Measurements from ENCODE around the gene PSMD9.

DNA sequence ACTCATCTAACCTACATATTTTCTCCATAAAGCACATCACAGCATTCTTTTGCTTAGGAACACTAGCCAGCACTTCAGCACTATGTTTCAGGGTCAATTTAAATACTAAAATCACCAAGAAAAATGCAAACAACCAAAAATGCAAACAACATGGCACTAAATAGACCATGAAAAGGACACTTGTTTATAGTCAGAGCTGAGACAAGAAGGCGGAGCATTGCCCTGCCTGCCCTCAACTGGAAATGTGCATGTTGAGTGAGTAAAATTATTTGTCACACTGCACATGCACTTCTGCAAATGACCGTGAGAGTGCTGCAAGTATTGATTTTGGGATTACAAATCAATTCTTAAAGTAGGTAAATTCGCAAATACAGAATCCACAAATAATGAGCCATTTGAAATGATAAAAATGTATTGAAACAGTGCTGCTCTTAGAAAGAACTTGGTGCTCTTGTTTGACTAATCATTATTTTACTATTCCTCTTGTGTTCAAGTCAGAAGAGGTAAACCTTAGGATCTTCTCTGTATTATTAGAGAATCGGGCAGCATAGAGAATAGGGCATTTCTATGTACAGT lies 64.6 kb downstream of the PSMD9 start:
- TF ChIP-seq CTCF (conservative IDR thresholded peaks at IDR 0.05; ENCODE audit: low read length) (no peak), EZH2phosphoT487 (IDR thresholded peaks at IDR 0.05; ENCODE audit: borderline replicate concordance, low read depth, low read length) (no peak)
